ENCODE measurements around the gene GAS5.
A peak's percentile ranks its signal among the peaks of the same experiment; 100 is the strongest.
"Not testable (repeated sequence)": the region's sequence is repeated elsewhere in the genome, so short reads cannot be mapped to it uniquely, and the experiment has no call there.

Gene GAS5

DNA sequence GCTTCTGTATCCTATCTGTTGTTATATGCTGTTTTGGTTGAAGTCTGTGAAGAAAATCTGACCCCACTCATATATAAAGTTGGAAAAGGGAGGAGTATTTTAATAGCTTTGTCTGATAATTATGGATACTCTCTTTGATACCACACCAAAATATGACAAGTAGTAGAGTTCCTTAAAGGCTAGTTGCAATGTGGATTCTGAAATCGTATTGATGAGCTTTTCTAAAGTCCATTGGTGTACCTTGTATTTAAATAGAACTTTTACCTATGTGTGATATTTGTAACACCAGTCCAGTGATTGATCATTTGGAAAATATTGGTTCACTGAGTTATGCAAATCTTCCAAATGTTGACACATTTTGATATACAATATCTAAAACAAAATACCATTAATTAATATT, 7.7 kb downstream of the GAS5 start:
- no peak for TF ChIP-seq Cebpa-rat (IDR thresholded peaks at IDR 0.05)
- Histone ChIP-seq H4K20me1 (peaks cover 25 to 61% (median 46%) of the 10 kb centered on the region in 11 experiments; a peak in 21 of 22 replicates), H3K36me3 (peaks cover 73 to 97% (median 86%) of the 10 kb centered on the region in 11 experiments), H3K9me3 (replicated peaks in 1 of 11) (no peaks in the 10 kb centered on the region), H3K4me1 (peaks cover 5 to 18% (median 13%) of the 10 kb centered on the region in 10 experiments), H3K27me3 (no peaks in the 10 kb centered on the region), H3K9ac (no peak overlapping the region), H3K4me2 (no peak overlapping the region), H3K27ac (no peak overlapping the region), H3K4me3 (no peak overlapping the region)

GRCh38 chr1:173859547-173859946, 8.2 kb downstream of the GAS5 start:
- H3K4me2 ChIP-seq; H3K9me3 ChIP-seq (replicated peaks in 1 of 11); H3K4me3 ChIP-seq; H3K27me3 ChIP-seq; H3K27ac ChIP-seq; H3K9ac ChIP-seq: not testable (repeated sequence)
- H4K20me1 ChIP-seq = peaks cover 20 to 56% (median 40%) of the 10 kb centered on the region in 11 experiments; a peak in 21 of 22 replicates
- H3K4me1 ChIP-seq = peaks cover under 1 to 13% (median 8%) of the 10 kb centered on the region in 10 experiments; a peak in 19 of 20 replicates
- H3K36me3 ChIP-seq = peaks cover 73 to 97% (median 86%) of the 10 kb centered on the region in 11 experiments

- Histone ChIP-seq H3K4me2 (no peak overlapping the region), H3K27ac (no peak overlapping the region), H3K9ac (no peak overlapping the region), H3K4me3 (no peak overlapping the region), H3K9me3 (replicated peaks in 1 of 11) (no peaks in the 10 kb centered on the region), H4K20me1 (peaks cover 0 to 35% (median 19%) of the 10 kb centered on the region in 11 experiments; a peak in 20 of 22 replicates), H3K4me1 (no peaks in the 10 kb centered on the region), H3K36me3 (peaks cover 72 to 96% (median 86%) of the 10 kb centered on the region in 11 experiments), H3K27me3 (no peaks in the 10 kb centered on the region)
- no peak for TF ChIP-seq Cebpa-rat (IDR thresholded peaks at IDR 0.05)
These were observed 10.3 kb downstream of the GAS5 start for GRCh38 chr1:173857363-173857917.

- H3K9me3 ChIP-seq (replicated peaks in 1 of 11) = no peaks in the 10 kb centered on the region
- H4K20me1 ChIP-seq = peaks cover 0 to 30% (median 14%) of the 10 kb centered on the region in 11 experiments; a peak in 17 of 22 replicates
- no peak overlapping the region for H3K27ac ChIP-seq
- H3K4me2 ChIP-seq = no peak overlapping the region
- H3K36me3 ChIP-seq = peaks cover 69 to 97% (median 89%) of the 10 kb centered on the region in 11 experiments
- H3K4me1 ChIP-seq = no peaks in the 10 kb centered on the region
- TF ChIP-seq Cebpa-rat (IDR thresholded peaks at IDR 0.05) = no peak
- H3K9ac ChIP-seq = no peak overlapping the region
- H3K27me3 ChIP-seq = no peaks in the 10 kb centered on the region
- no peak overlapping the region for H3K4me3 ChIP-seq
These were observed 10.9 kb downstream of the GAS5 start for GRCh38 chr1:173856903-173857302.

DNA sequence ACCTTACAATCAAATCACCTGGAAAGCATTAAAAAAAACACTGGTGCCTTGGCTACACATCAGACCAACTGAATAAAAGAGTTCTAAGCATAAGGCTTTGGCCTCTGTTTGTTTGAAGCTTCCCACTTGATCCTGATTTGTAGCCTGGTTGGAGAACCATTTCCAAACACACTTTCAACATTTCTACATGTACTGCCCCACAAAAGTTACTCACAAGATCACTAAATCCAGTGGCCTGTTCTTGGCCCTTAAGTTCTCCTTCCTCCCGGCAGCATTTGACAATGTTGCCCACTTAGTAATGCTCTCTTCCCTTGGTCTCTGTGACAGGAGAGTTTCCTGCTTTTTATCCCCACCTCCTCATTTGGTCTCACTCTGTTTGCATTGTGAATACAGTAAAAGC, 11.8 kb downstream of the GAS5 start:
- Histone ChIP-seq H3K4me3 (no peak overlapping the region), H3K27me3 (no peaks in the 10 kb centered on the region), H3K9me3 (replicated peaks in 1 of 11) (no peaks in the 10 kb centered on the region), H3K9ac (no peak overlapping the region), H3K27ac (no peak overlapping the region), H3K4me1 (no peaks in the 10 kb centered on the region), H3K4me2 (no peak overlapping the region), H4K20me1 (peaks cover 0 to 21% (median 5%) of the 10 kb centered on the region in 11 experiments; a peak in 14 of 22 replicates), H3K36me3 (peaks cover 77 to 100% (median 92%) of the 10 kb centered on the region in 11 experiments)
- no peak for TF ChIP-seq Cebpa-rat (IDR thresholded peaks at IDR 0.05)

GRCh38 chr1:173853074-173853473, 14.7 kb downstream of the GAS5 start:
- H3K9ac ChIP-seq = no peak overlapping the region
- no peak overlapping the region for H3K27ac ChIP-seq
- H3K36me3 ChIP-seq = peaks cover 73 to 97% (median 89%) of the 10 kb centered on the region in 11 experiments
- H3K4me1 ChIP-seq = no peaks in the 10 kb centered on the region
- no peaks in the 10 kb centered on the region for H3K9me3 ChIP-seq (replicated peaks in 1 of 11)
- H3K27me3 ChIP-seq = no peaks in the 10 kb centered on the region
- H3K4me2 ChIP-seq = no peak overlapping the region
- peaks cover 0 to 7% (median 0%) of the 10 kb centered on the region in 11 experiments; a peak in 3 of 22 replicates for H4K20me1 ChIP-seq
- no peak overlapping the region for H3K4me3 ChIP-seq
- no peak for TF ChIP-seq Cebpa-rat (IDR thresholded peaks at IDR 0.05)

DNA sequence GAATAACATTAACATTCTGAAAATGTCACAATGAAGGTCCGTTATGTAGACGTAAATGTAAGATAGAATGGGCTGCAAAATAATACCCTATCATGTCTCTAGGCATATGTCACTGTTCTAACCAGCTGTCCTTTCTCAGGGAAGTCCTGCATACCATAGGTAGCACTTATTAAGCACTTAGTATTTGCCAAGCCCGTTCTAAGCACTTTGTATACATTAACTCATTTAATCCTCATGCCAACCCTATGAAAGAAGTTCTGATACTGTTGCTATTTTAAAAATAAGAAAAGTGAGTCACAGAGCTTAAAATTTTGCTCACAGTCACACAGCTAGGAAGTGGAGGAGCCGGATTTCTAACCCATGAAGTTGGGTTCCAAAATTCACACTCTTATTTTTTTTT, 15.7 kb downstream of the GAS5 start:
- Histone ChIP-seq H3K4me2 (no peak overlapping the region), H4K20me1 (peaks cover 0 to 4% (median 0%) of the 10 kb centered on the region in 11 experiments; a peak in 4 of 22 replicates), H3K36me3 (peaks cover 64 to 93% (median 83%) of the 10 kb centered on the region in 11 experiments), H3K27ac (no peak overlapping the region), H3K4me1 (no peaks in the 10 kb centered on the region), H3K9me3 (replicated peaks in 1 of 11) (no peaks in the 10 kb centered on the region), H3K4me3 (no peak overlapping the region), H3K9ac (no peak overlapping the region), H3K27me3 (no peaks in the 10 kb centered on the region)
- TF ChIP-seq Cebpa-rat (IDR thresholded peaks at IDR 0.05) = no peak

GRCh38 chr1:173832748-173833147, 35.0 kb downstream of the GAS5 start:
- Histone ChIP-seq H3K9ac (no peak overlapping the region), H3K27me3 (no peaks in the 10 kb centered on the region), H3K4me3 (no peak overlapping the region), H3K36me3 (peaks cover 46 to 96% (median 76%) of the 10 kb centered on the region in 11 experiments), H3K4me1 (peaks cover 0 to 6% (median 0%) of the 10 kb centered on the region in 10 experiments; a peak in 1 of 20 replicates), H3K9me3 (replicated peaks in 1 of 11) (no peaks in the 10 kb centered on the region), H3K4me2 (no peak overlapping the region), H3K27ac (no peak overlapping the region), H4K20me1 (no peaks in the 10 kb centered on the region)
- no peak for TF ChIP-seq Cebpa-rat (IDR thresholded peaks at IDR 0.05)

DNA sequence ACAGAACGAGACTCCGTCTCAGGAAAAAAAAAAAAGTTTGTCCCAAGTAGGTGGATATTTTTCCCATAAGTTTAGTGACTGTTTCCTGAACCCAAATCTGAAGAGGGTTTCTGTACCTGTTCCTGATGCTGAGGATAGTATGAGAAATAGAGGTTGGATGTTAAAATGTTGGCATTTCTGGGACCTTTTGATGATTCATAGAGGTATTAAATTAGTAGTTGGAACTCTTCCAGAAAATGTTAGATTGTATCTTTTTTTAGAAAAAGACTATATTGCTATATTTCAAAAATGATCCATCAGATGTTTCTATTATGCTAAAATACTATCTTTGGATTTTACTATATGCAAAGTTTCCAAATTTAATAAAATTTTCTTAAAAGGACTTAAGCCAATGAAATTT, 40.2 kb downstream of the GAS5 start:
- H4K20me1 ChIP-seq = no peaks in the 10 kb centered on the region
- peaks cover 4 to 52% (median 27%) of the 10 kb centered on the region in 11 experiments; a peak in 21 of 22 replicates for H3K36me3 ChIP-seq
- H3K4me3 ChIP-seq = no peak overlapping the region
- H3K9me3 ChIP-seq (replicated peaks in 1 of 11) = no peaks in the 10 kb centered on the region
- peak overlapping the region in 8 of 11 experiments; percentile 14 to 78 (median 40); a peak in 10 of 22 replicates for H3K4me2 ChIP-seq
- H3K9ac ChIP-seq = no peak overlapping the region
- H3K27me3 ChIP-seq = no peaks in the 10 kb centered on the region
- TF ChIP-seq Cebpa-rat (IDR thresholded peaks at IDR 0.05) = no peak
- H3K27ac ChIP-seq = no peak overlapping the region
- peaks cover 24 to 41% (median 32%) of the 10 kb centered on the region in 10 experiments for H3K4me1 ChIP-seq

All from BLaER1 treated with 17β-estradiol and CSF1 and Interleukin-3, amounts not matched to agents 10 nM and 100 nM (cell line).